WTC11 (cell line): ENCODE data around the gene B3GNT9. TPM values are rescaled to one million over a fixed set of nuclear protein-coding genes. Genes with fewer than 3 reads are reported as not detected.
A peak's percentile ranks its signal among the peaks of the same experiment; 100 is the strongest.

ENCODE experiments used
- ATAC-seq: fragments of 200-7000 bp; cut with Tn5 transposase; 2 replicates; pipeline ENCODE4 v1.10.0; 2021; ENCODE audit warnings: mild to moderate bottlenecking, moderate library complexity
- CTCF ChIA-PET: fragments of 300-600 bp; sonication (Branson Sonifier 250); formaldehyde crosslinking; loops from one replicate; lab custom pipeline; 2021; ENCODE audit warnings: antibody characterized with exemption; lab: Charles Lee
- POLR2A ChIA-PET: fragments of 350-600 bp; sonication (Branson Sonifier 250); formaldehyde crosslinking; loops from one replicate; lab custom pipeline; 2021; ENCODE audit warnings: antibody characterized with exemption; lab: Charles Lee
- DNase-seq: peaks from one replicate; pipeline ENCODE4 v3.0.0; 2021; ENCODE audit warnings: low spot score
- H3K27ac Mint-ChIP-seq: 2 replicates; pipeline ENCODE4 v1.8.0; 2021; ENCODE audit warnings: mixed read lengths
- H3K27me3 Mint-ChIP-seq: 2 replicates; pipeline ENCODE4 v1.8.0; 2021; ENCODE audit warnings: low read depth, mild to moderate bottlenecking, moderate library complexity, mixed read lengths
- H3K36me3 Mint-ChIP-seq: 2 replicates; pipeline ENCODE4 v1.8.0; 2021; ENCODE audit warnings: mixed read lengths
- H3K4me1 Mint-ChIP-seq: 2 replicates; pipeline ENCODE4 v1.8.0; 2022; ENCODE audit warnings: mixed read lengths
- H3K4me3 Mint-ChIP-seq: 2 replicates; pipeline ENCODE4 v1.8.0; 2021; ENCODE audit warnings: mild to moderate bottlenecking, moderate library complexity, mixed read lengths
- H3K9me3 Mint-ChIP-seq: 2 replicates; pipeline ENCODE4 v1.8.0; 2021; ENCODE audit warnings: mixed read lengths
- E2F4 ChIP-seq: sonication (generic); formaldehyde crosslinking; IDR thresholded peaks from 2 replicates; pipeline ENCODE4 v1.8.1; 2022; ENCODE audit warnings: low read depth, mild to moderate bottlenecking, moderate library complexity, missing genetic modification reagents, borderline replicate concordance
- GABPB1 ChIP-seq: sonication (generic); formaldehyde crosslinking; IDR thresholded peaks from 2 replicates; pipeline ENCODE4 v1.8.1; 2023; ENCODE audit warnings: mild to moderate bottlenecking, missing genetic modification reagents
- IRF2 ChIP-seq: sonication (generic); formaldehyde crosslinking; IDR thresholded peaks from 2 replicates; pipeline ENCODE4 v1.8.0; 2022; ENCODE audit warnings: low read depth, missing genetic modification reagents, borderline replicate concordance
- JAZF1 ChIP-seq: fragments of 250-450 bp; sonication (Bioruptor Pico); IDR thresholded peaks from 2 replicates; pipeline ENCODE4 v1.9.0; 2021; ENCODE audit warnings: moderate library complexity, mild to moderate bottlenecking, inconsistent platforms
- JUN ChIP-seq: sonication (generic); formaldehyde crosslinking; IDR thresholded peaks from 2 replicates; pipeline ENCODE4 v1.8.0; 2023; ENCODE audit warnings: mild to moderate bottlenecking, missing genetic modification reagents
- MYBL2 ChIP-seq: sonication (generic); formaldehyde crosslinking; IDR thresholded peaks from 2 replicates; pipeline ENCODE4 v1.8.1; 2023; ENCODE audit warnings: mild to moderate bottlenecking, moderate library complexity, missing genetic modification reagents
- NR1H2 ChIP-seq: sonication (generic); formaldehyde crosslinking; IDR thresholded peaks from 2 replicates; pipeline ENCODE4 v1.9.0; 2021; ENCODE audit warnings: mild to moderate bottlenecking, moderate library complexity, missing genetic modification reagents
- NR2C2 ChIP-seq: sonication (generic); formaldehyde crosslinking; IDR thresholded peaks from 2 replicates; pipeline ENCODE4 v1.8.0; 2022; ENCODE audit warnings: mild to moderate bottlenecking, missing genetic modification reagents
- PRRX2 ChIP-seq: fragments of 250-450 bp; sonication (Bioruptor Pico); IDR thresholded peaks from 2 replicates; pipeline ENCODE4 v1.8.0; 2021; ENCODE audit warnings: mild to moderate bottlenecking
- SMAD3 ChIP-seq: sonication (generic); formaldehyde crosslinking; IDR thresholded peaks from 2 replicates; pipeline ENCODE4 v1.8.0; 2022; ENCODE audit warnings: missing genetic modification reagents, mild to moderate bottlenecking, borderline replicate concordance
- SP1 ChIP-seq: sonication (generic); formaldehyde crosslinking; conservative IDR thresholded peaks from 2 replicates; pipeline ENCODE4 v1.8.1; 2022; ENCODE audit warnings: missing genetic modification reagents
- TEAD4 ChIP-seq: sonication (generic); formaldehyde crosslinking; IDR thresholded peaks from 2 replicates; pipeline ENCODE4 v1.8.0; 2022; ENCODE audit warnings: mild to moderate bottlenecking, missing genetic modification reagents
- ZNF219 ChIP-seq: sonication (generic); formaldehyde crosslinking; IDR thresholded peaks from 2 replicates; pipeline ENCODE4 v1.8.0; 2023; ENCODE audit warnings: missing genetic modification reagents, mild to moderate bottlenecking, borderline replicate concordance
- ZNF232 ChIP-seq: sonication (generic); formaldehyde crosslinking; IDR thresholded peaks from 2 replicates; pipeline ENCODE4 v1.8.0; 2022; ENCODE audit warnings: mild to moderate bottlenecking, missing genetic modification reagents
- ZNF281 ChIP-seq: sonication (generic); formaldehyde crosslinking; IDR thresholded peaks from 2 replicates; pipeline ENCODE4 v1.8.0; 2023; ENCODE audit warnings: mild to moderate bottlenecking, missing genetic modification reagents
- total RNA-seq: library from RNA; stranded (reverse); gene quantifications from 3 replicates; pipeline ENCODE4 v1.2.3, GENCODE V29; 2021
- TF ChIP-seq, protein P1 (sequence below): sonication (generic); formaldehyde crosslinking; IDR thresholded peaks from 2 replicates; pipeline ENCODE4 v1.8.0; 2023; ENCODE audit warnings: missing genetic modification reagents, mild to moderate bottlenecking, borderline replicate concordance
- TF ChIP-seq, protein P2 (sequence below): sonication (generic); formaldehyde crosslinking; IDR thresholded peaks from 2 replicates; pipeline ENCODE4 v1.8.0; 2023; ENCODE audit warnings: missing genetic modification reagents
- TF ChIP-seq, protein P3 (sequence below): sonication (generic); formaldehyde crosslinking; IDR thresholded peaks from 2 replicates; pipeline ENCODE4 v1.8.1; 2022; ENCODE audit warnings: missing genetic modification reagents, borderline replicate concordance
- TF ChIP-seq, protein P4 (sequence below): sonication (generic); formaldehyde crosslinking; IDR thresholded peaks from 2 replicates; pipeline ENCODE4 v1.8.1; 2023; ENCODE audit warnings: mild to moderate bottlenecking, missing genetic modification reagents
- TF ChIP-seq, protein P5 (sequence below): sonication (generic); formaldehyde crosslinking; IDR thresholded peaks from 2 replicates; pipeline ENCODE4 v1.8.0; 2022; ENCODE audit warnings: missing genetic modification reagents

The B3GNT9 gene
- total RNA-seq, 1 experiment from 2014 or later: 6.4 TPM

- Mint-ChIP-seq H3K4me1 (peaks cover 19% of the 10 kb centered on the region), H3K9me3 (no peaks in the 10 kb centered on the region), H3K4me3 (peak overlapping the region; percentile 70), H3K27me3 (peaks cover 89% of the 10 kb centered on the region), H3K36me3 (no peaks in the 10 kb centered on the region), H3K27ac (no peak overlapping the region)
- CTCF ChIA-PET: interaction anchor here (0.5 to 15.3 kb wide), 85 partner anchors 10 to 324 kb away, joined by 3 to 386 read pairs (median 5); partner anchors contain the start of genes CBFB, CES3, E2F4 and ELMO3
- POLR2A ChIA-PET: interaction anchor here (0.5 to 1.2 kb wide), 5 partner anchors 14 to 647 kb away, joined by 3 to 5 read pairs (median 4); no protein-coding TSS in a partner anchor
- DNase-seq (no peak), ATAC-seq (no peak)
- no peak for TF ChIP-seq NR1H2 (CRISPR knock-in tag)
- TF ChIP-seq, protein P1, sequence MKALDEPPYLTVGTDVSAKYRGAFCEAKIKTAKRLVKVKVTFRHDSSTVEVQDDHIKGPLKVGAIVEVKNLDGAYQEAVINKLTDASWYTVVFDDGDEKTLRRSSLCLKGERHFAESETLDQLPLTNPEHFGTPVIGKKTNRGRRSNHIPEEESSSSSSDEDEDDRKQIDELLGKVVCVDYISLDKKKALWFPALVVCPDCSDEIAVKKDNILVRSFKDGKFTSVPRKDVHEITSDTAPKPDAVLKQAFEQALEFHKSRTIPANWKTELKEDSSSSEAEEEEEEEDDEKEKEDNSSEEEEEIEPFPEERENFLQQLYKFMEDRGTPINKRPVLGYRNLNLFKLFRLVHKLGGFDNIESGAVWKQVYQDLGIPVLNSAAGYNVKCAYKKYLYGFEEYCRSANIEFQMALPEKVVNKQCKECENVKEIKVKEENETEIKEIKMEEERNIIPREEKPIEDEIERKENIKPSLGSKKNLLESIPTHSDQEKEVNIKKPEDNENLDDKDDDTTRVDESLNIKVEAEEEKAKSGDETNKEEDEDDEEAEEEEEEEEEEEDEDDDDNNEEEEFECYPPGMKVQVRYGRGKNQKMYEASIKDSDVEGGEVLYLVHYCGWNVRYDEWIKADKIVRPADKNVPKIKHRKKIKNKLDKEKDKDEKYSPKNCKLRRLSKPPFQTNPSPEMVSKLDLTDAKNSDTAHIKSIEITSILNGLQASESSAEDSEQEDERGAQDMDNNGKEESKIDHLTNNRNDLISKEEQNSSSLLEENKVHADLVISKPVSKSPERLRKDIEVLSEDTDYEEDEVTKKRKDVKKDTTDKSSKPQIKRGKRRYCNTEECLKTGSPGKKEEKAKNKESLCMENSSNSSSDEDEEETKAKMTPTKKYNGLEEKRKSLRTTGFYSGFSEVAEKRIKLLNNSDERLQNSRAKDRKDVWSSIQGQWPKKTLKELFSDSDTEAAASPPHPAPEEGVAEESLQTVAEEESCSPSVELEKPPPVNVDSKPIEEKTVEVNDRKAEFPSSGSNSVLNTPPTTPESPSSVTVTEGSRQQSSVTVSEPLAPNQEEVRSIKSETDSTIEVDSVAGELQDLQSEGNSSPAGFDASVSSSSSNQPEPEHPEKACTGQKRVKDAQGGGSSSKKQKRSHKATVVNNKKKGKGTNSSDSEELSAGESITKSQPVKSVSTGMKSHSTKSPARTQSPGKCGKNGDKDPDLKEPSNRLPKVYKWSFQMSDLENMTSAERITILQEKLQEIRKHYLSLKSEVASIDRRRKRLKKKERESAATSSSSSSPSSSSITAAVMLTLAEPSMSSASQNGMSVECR (CRISPR knock-in tag): peak; percentile 86
- TF ChIP-seq, protein P2, sequence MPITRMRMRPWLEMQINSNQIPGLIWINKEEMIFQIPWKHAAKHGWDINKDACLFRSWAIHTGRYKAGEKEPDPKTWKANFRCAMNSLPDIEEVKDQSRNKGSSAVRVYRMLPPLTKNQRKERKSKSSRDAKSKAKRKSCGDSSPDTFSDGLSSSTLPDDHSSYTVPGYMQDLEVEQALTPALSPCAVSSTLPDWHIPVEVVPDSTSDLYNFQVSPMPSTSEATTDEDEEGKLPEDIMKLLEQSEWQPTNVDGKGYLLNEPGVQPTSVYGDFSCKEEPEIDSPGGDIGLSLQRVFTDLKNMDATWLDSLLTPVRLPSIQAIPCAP (CRISPR knock-in tag): no peak
- peak; percentile 73; the same call in 1 of the 2 replicates for TF ChIP-seq ZNF219
- no peak for TF ChIP-seq GABPB1 (CRISPR knock-in tag)
- TF ChIP-seq, protein P3, sequence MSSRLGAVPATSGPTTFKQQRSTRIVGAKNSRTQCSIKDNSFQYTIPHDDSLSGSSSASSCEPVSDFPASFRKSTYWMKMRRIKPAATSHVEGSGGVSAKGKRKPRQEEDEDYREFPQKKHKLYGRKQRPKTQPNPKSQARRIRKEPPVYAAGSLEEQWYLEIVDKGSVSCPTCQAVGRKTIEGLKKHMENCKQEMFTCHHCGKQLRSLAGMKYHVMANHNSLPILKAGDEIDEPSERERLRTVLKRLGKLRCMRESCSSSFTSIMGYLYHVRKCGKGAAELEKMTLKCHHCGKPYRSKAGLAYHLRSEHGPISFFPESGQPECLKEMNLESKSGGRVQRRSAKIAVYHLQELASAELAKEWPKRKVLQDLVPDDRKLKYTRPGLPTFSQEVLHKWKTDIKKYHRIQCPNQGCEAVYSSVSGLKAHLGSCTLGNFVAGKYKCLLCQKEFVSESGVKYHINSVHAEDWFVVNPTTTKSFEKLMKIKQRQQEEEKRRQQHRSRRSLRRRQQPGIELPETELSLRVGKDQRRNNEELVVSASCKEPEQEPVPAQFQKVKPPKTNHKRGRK (CRISPR knock-in tag): no peak
- peak; percentile 68; the same call in 1 of the 2 replicates for TF ChIP-seq TEAD4 (CRISPR knock-in tag)
- TF ChIP-seq ZNF281: peak; percentile 47; the same call in 1 of the 2 replicates
- no peak for TF ChIP-seq ZNF232 (CRISPR knock-in tag)
- peak; percentile 94; the same call in 1 of the 2 replicates for TF ChIP-seq JUN
- no peak for TF ChIP-seq PRRX2 (CRISPR knock-in tag)
- TF ChIP-seq IRF2 (CRISPR knock-in tag): no peak
- 0 out of 2 replicates have a peak, but pooled peaks have one; percentile 29 for TF ChIP-seq MYBL2 (CRISPR knock-in tag)
- no peak for TF ChIP-seq SMAD3
- 0 out of 2 replicates have a peak, but pooled peaks have one; percentile 47 for TF ChIP-seq NR2C2 (CRISPR knock-in tag)
- no peak for TF ChIP-seq JAZF1
- TF ChIP-seq SP1 (CRISPR knock-in tag): 0 out of 2 replicates have a peak, but pooled peaks have one; percentile 26
- TF ChIP-seq, protein P4, sequence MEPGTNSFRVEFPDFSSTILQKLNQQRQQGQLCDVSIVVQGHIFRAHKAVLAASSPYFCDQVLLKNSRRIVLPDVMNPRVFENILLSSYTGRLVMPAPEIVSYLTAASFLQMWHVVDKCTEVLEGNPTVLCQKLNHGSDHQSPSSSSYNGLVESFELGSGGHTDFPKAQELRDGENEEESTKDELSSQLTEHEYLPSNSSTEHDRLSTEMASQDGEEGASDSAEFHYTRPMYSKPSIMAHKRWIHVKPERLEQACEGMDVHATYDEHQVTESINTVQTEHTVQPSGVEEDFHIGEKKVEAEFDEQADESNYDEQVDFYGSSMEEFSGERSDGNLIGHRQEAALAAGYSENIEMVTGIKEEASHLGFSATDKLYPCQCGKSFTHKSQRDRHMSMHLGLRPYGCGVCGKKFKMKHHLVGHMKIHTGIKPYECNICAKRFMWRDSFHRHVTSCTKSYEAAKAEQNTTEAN (CRISPR knock-in tag): no peak
- TF ChIP-seq E2F4: peak; percentile 66; the same call in 1 of the 2 replicates
- TF ChIP-seq, protein P5, sequence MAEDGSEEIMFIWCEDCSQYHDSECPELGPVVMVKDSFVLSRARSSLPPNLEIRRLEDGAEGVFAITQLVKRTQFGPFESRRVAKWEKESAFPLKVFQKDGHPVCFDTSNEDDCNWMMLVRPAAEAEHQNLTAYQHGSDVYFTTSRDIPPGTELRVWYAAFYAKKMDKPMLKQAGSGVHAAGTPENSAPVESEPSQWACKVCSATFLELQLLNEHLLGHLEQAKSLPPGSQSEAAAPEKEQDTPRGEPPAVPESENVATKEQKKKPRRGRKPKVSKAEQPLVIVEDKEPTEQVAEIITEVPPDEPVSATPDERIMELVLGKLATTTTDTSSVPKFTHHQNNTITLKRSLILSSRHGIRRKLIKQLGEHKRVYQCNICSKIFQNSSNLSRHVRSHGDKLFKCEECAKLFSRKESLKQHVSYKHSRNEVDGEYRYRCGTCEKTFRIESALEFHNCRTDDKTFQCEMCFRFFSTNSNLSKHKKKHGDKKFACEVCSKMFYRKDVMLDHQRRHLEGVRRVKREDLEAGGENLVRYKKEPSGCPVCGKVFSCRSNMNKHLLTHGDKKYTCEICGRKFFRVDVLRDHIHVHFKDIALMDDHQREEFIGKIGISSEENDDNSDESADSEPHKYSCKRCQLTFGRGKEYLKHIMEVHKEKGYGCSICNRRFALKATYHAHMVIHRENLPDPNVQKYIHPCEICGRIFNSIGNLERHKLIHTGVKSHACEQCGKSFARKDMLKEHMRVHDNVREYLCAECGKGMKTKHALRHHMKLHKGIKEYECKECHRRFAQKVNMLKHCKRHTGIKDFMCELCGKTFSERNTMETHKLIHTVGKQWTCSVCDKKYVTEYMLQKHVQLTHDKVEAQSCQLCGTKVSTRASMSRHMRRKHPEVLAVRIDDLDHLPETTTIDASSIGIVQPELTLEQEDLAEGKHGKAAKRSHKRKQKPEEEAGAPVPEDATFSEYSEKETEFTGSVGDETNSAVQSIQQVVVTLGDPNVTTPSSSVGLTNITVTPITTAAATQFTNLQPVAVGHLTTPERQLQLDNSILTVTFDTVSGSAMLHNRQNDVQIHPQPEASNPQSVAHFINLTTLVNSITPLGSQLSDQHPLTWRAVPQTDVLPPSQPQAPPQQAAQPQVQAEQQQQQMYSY (CRISPR knock-in tag): peak; percentile 37; the same call in 1 of the 2 replicates
Observed at GRCh38 chr16:67154578-67155294, 3.9 kb upstream of the B3GNT9 start.
